Measurements from ENCODE around the gene DZIP1. TPM values are rescaled to one million over a fixed set of nuclear protein-coding genes. Genes with fewer than 3 reads are reported as not detected.
"Not testable (repeated sequence)": the region's sequence is repeated elsewhere in the genome, so short reads cannot be mapped to it uniquely, and the experiment has no call there.

Gene DZIP1, protein sequence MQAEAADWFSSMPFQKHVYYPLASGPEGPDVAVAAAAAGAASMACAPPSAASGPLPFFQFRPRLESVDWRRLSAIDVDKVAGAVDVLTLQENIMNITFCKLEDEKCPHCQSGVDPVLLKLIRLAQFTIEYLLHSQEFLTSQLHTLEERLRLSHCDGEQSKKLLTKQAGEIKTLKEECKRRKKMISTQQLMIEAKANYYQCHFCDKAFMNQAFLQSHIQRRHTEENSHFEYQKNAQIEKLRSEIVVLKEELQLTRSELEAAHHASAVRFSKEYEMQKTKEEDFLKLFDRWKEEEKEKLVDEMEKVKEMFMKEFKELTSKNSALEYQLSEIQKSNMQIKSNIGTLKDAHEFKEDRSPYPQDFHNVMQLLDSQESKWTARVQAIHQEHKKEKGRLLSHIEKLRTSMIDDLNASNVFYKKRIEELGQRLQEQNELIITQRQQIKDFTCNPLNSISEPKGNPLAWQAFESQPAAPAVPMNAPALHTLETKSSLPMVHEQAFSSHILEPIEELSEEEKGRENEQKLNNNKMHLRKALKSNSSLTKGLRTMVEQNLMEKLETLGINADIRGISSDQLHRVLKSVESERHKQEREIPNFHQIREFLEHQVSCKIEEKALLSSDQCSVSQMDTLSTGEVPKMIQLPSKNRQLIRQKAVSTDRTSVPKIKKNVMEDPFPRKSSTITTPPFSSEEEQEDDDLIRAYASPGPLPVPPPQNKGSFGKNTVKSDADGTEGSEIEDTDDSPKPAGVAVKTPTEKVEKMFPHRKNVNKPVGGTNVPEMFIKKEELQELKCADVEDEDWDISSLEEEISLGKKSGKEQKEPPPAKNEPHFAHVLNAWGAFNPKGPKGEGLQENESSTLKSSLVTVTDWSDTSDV
- total RNA-seq (1 to 10 TPM; 4.4 to 8.5 (median 5.9) TPM), polyA plus RNA-seq (1 to 10 TPM; 2.9 to 4.0 (median 3.5) TPM)
- long read RNA-seq, donor 1, full-length matches to known transcripts: 1 of 1 reads
- long read RNA-seq, donor 1, partial matches to known transcripts: 0 of 1 reads
- long read RNA-seq, donor 1, other reads (novel, unspliced or antisense): 0 of 1 reads
- long read RNA-seq, donor 2, partial matches to known transcripts: 7 of 8 reads
- long read RNA-seq, donor 2, other reads (novel, unspliced or antisense): 0 of 8 reads

DNA sequence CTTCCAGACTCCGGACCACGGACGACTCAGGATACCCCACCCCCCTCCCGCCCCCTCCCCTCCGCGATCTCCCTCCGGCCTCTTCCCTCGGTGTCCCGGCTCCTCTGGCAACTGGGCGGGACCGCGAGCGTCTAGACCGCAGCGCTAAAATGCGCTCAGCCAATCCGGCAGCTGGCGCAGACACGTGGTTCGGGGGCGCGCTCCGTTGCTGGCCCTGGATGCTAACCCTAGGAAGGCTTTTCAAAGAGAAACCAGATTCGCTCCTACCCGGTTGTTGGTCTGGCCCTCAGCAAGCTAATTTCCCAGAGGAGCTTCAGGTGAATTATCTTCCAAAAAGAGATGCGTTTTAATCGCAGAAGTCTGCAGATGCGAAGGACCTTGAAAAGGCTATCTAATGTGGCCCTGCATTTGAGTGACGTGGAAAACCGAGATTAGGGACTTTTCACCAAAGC is at the start of gene DZIP1:
Gene DZIP1 (minus strand): TSS at position 106 of the 452 bp plus-strand sequence. CDS start 2,677 bp downstream, outside the sequence.
- intact Hi-C loops (cut with DNase I; ENCODE audit: low total_unique reads): no loop called here
- Histone ChIP-seq H3K27me3 (replicated peaks in 1 of 7) (peaks cover 0 to 66% (median 41%) of the 10 kb centered on the region in 7 donors), H3K4me3 (peak within 1 kb of the TSS; percentile 21 to 71 (median 48)), H3K9me3 (no peaks in the 10 kb centered on the region), H3K36me3 (no peaks in the 10 kb centered on the region), H3K27ac (peak within 1 kb of the TSS in 6 of 8 donors; percentile 33 to 61 (median 47)), H3K4me1 (peaks cover 10 to 41% (median 25%) of the 10 kb centered on the region in 6 donors)
- WGBS, 5 donors: 3 to 4% (median 4%) methylated on average over 27 to 30 of the region's 30 CpGs
- peak; percentile 77 for DNase-seq
- TF ChIP-seq POLR2A (IDR thresholded peaks at IDR 0.05) (no peak), POLR2AphosphoS5 (IDR thresholded peaks at IDR 0.05) (peak; percentile 24 to 71 (median 71))

DNA sequence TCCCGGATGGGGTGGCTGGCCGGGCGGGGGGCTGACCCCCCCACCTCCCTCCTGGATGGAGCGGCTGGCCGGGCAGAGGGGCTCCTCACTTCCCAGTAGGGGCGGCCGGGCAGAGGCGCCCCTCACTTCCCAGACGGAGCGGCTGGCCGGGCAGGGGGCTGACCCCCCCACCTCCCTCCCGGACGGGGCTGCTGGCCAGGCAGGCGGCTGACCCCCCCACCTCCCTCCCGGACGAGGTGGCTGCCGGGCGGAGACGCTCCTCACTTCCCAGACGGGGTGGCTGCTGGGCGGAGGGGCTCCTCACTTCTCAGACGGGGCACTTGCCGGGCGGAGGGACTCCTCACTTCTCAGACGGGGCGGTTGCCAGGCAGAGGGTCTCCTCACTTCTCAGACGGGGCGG is 46.5 kb upstream of the DZIP1 start:
- H3K9me3 ChIP-seq; H3K4me3 ChIP-seq; DNase-seq; H3K27me3 ChIP-seq (replicated peaks in 1 of 7); H3K36me3 ChIP-seq; intact Hi-C loops (cut with DNase I; ENCODE audit: low total_unique reads); H3K27ac ChIP-seq: not testable (repeated sequence)
- 92 to 100% (median 96%) methylated on average over 2 to 28 of the region's 28 CpGs for WGBS, 5 donors
- peaks cover 0 to 22% (median 8%) of the 10 kb centered on the region in 6 donors for H3K4me1 ChIP-seq

DNA sequence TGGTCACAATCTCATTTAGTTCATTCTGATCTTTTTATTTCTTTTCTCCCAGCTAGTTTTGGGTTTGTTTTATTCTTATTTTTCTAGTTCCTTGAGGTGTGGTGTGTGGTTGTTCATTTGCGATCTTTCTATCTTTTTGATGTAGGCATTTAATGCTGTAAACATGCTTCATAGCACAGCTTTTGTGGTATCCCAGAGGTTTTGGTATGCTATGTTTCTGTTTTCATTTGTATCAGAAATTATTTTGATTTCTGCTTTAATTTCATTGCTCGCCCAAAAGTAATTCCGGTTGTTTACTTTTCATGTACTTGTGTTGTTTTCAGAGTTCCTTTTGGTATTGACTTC is 45.0 kb upstream of the DZIP1 start:
- Histone ChIP-seq H3K36me3 (peaks cover 0 to 4% (median 0%) of the 10 kb centered on the region in 6 donors), H3K4me1 (peaks cover 0 to 37% (median 18%) of the 10 kb centered on the region in 6 donors), H3K27me3 (replicated peaks in 1 of 7) (no peaks in the 10 kb centered on the region), H3K27ac (no peak overlapping the region), H3K9me3 (peaks cover 0 to 12% (median 0%) of the 10 kb centered on the region in 8 donors), H3K4me3 (no peak overlapping the region)
- TF ChIP-seq, protein P1, sequence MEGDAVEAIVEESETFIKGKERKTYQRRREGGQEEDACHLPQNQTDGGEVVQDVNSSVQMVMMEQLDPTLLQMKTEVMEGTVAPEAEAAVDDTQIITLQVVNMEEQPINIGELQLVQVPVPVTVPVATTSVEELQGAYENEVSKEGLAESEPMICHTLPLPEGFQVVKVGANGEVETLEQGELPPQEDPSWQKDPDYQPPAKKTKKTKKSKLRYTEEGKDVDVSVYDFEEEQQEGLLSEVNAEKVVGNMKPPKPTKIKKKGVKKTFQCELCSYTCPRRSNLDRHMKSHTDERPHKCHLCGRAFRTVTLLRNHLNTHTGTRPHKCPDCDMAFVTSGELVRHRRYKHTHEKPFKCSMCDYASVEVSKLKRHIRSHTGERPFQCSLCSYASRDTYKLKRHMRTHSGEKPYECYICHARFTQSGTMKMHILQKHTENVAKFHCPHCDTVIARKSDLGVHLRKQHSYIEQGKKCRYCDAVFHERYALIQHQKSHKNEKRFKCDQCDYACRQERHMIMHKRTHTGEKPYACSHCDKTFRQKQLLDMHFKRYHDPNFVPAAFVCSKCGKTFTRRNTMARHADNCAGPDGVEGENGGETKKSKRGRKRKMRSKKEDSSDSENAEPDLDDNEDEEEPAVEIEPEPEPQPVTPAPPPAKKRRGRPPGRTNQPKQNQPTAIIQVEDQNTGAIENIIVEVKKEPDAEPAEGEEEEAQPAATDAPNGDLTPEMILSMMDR (IDR thresholded peaks at IDR 0.05 in 8 of 11, conservative IDR thresholded peaks at IDR 0.05 in 3 of 11): no peak
- TF ChIP-seq POLR2A (IDR thresholded peaks at IDR 0.05) (no peak), POLR2AphosphoS5 (IDR thresholded peaks at IDR 0.05) (no peak)
- WGBS, 5 donors: 84 to 97% (median 93%) methylated on average over 3 of the region's 3 CpGs
- no peak for DNase-seq
- intact Hi-C loops (cut with DNase I; ENCODE audit: low total_unique reads): no loop called here

DNA sequence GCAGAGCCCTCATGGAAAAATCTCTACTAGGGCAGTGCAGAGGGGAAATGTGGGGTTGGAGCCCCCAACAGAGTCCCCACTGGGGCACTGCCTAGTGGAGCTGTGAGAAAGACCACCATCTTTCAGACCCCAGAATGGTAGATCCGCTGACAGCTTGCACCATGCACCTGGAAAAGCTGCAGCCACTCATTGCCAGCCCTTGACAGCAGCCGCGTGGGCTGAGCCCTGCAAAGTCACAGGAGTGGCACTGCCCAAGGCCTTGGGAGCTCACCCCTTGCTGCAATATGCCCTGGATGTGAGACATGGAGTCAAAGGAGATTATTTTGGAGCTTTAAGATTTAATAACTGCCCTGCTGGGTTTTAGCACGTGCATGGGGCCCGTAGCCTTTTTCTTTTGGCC is 40.5 kb upstream of the DZIP1 start:
- not testable (repeated sequence) for H3K36me3 ChIP-seq
- peaks cover 4 to 81% (median 45%) of the 10 kb centered on the region in 6 donors for H3K4me1 ChIP-seq

DNA sequence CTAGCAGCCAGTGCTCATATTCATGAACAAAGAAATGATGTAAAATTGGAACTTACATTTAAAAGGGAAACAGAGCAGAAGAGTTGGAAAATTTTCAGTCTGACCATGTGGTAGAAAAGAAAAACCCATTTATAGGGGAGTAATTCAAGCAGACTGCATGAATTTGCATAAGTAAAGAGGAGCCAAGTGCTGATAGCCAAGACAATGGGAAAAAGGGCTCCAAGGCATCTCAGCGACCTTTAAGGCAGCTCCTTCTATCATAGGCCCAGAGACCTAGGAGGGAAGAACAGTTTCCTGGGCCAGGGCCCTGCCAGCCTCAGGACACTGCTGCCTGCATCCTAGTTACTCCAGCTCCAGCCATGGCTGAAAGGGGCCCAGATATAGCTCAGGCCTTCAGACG is 39.9 kb upstream of the DZIP1 start:
- intact Hi-C loops (cut with DNase I; ENCODE audit: low total_unique reads): no loop called here
- Histone ChIP-seq H3K27me3 (replicated peaks in 1 of 7) (no peaks in the 10 kb centered on the region), H3K27ac (peak overlapping the region in 5 of 8 donors; percentile 35 to 70 (median 48)), H3K4me3 (no peak overlapping the region), H3K4me1 (peaks cover 6 to 83% (median 49%) of the 10 kb centered on the region in 6 donors), H3K9me3 (peaks cover 0 to 12% (median 0%) of the 10 kb centered on the region in 8 donors), H3K36me3 (peaks cover 0 to 4% (median 0%) of the 10 kb centered on the region in 6 donors)
- WGBS, 5 donors: 76 to 94% (median 90%) methylated on average over 2 of the region's 2 CpGs
- no peak for DNase-seq
- TF ChIP-seq POLR2A (IDR thresholded peaks at IDR 0.05) (no peak), POLR2AphosphoS5 (IDR thresholded peaks at IDR 0.05) (no peak)
- TF ChIP-seq, protein P1 (IDR thresholded peaks at IDR 0.05 in 8 of 11, conservative IDR thresholded peaks at IDR 0.05 in 3 of 11): no peak

More for the DNA sequence above, 40.5 kb upstream of the DZIP1 start:
- intact Hi-C loops (cut with DNase I; ENCODE audit: low total_unique reads); H3K4me3 ChIP-seq; DNase-seq; H3K27me3 ChIP-seq (replicated peaks in 1 of 7): not testable (repeated sequence)
- H3K9me3 ChIP-seq: peaks cover 0 to 12% (median 0%) of the 10 kb centered on the region in 8 donors
- WGBS, 5 donors: 95 to 100% (median 96%) methylated on average over 2 to 5 of the region's 5 CpGs
- peak overlapping the region in 3 of 8 donors; percentile 44 to 70 (median 59) for H3K27ac ChIP-seq
